ENCODE data around the gene LSM14A.
"Not testable (repeated sequence)": the region's sequence is repeated elsewhere in the genome, so short reads cannot be mapped to it uniquely, and the experiment has no call there.

Gene LSM14A

GRCh38 chr19:34232566-34233481 is 60.5 kb downstream of the LSM14A start:
- peak; percentile 87 for DNase-seq

GRCh38 chr19:34235425-34235940 is 63.2 kb downstream of the LSM14A start:
- DNase-seq: no peak

DNA sequence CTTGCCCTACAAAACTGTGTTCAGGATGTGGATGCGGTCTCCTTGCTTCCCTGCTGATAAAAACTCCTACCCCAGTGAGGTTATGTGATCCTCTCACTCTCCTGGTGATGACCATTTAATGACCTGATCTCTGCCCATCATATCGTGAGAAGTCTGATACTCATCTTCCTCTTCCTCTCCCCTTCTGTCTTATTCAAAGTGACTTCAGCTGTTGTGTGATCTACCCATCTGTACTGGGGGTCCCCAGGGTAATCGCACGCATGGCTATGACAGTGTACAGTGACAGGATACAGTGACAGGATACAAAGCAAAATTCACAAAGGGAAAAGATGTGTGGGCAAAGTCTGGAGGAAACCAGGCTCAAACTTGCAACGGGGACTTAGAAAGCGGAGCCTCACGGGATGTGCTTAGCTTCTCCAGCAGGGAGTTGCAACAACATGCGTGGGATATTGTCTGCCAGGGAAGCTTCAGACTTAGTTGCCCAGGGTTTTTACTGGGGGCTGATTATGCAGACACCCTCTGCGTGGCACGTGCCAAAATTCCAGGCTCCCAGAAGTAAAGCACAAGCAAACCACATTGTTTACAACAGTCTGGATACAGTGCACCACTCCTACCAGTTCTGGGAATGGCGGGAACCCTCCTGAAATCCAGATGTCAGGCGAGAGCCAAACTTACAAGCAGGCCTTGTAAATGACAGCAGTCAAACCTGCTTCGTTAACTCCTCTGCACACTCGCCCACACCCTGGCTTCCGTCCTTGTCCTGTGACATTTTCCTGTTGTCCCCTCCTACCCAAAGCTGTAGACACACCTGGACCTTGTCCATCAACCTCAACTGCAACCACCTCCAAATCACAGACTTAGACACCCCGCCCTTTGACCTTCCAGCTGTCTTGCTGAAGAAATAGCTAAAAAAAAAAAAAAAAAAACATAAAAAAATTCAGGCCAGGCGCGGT is 64.0 kb downstream of the LSM14A start:
- no peak for DNase-seq

- DNase-seq: no peak
Measured at GRCh38 chr19:34237283-34237682, 65.0 kb downstream of the LSM14A start.

DNA sequence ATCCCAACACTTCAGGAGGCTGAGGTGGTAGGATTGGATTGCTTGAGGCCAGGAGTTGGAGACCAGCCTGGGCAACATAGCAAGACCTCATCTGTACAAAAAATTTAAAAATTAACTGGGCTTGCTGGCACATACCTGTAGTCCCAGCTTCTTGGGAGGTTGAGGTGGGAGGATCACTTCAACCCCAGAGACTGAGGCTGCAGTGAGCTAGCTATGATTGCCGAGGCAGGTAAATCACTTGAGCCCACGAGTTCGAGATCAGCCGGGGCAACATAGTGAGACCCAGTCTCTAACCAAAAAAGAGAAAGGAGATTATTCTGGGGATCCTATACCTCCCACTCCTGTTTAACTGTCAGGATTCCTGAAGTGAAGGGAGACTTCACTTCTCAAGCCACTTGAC is 65.6 kb downstream of the LSM14A start:
- DNase-seq: no peak

- no peak for DNase-seq
Measured at GRCh38 chr19:34241513-34242337, 69.4 kb downstream of the LSM14A start.

- DNase-seq: not testable (repeated sequence)
Measured at GRCh38 chr19:34243138-34243875, 71.0 kb downstream of the LSM14A start.

- no peak for DNase-seq
Measured at GRCh38 chr19:34243876-34244578, 71.7 kb downstream of the LSM14A start.

- no peak for DNase-seq
Measured at GRCh38 chr19:34244611-34245299, 72.5 kb downstream of the LSM14A start.

DNA sequence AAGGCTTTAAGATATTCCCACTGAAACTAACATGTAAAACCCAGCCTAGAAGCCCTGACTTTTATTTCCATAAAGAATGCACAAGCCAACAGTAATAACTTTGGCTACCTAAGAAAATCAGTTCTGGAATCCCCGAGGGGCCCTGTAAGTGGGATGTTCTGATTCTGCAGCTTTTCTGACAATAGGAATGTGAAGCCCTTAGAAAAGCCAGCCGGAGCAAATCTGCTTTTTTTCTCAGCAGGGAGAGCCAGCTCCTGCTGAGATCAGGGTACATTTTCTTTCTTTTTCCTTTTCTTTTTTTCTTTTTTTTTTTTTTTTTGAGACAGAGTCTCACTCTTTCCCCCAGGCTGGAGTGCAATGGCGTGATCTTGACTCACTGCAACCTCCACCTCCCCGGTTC is 74.0 kb downstream of the LSM14A start:
- no peak for DNase-seq

- DNase-seq: no peak
Measured at GRCh38 chr19:34248941-34249340, 76.6 kb downstream of the LSM14A start.

- not testable (repeated sequence) for DNase-seq
Measured at GRCh38 chr19:34253167-34253566, 80.9 kb downstream of the LSM14A start.

DNA sequence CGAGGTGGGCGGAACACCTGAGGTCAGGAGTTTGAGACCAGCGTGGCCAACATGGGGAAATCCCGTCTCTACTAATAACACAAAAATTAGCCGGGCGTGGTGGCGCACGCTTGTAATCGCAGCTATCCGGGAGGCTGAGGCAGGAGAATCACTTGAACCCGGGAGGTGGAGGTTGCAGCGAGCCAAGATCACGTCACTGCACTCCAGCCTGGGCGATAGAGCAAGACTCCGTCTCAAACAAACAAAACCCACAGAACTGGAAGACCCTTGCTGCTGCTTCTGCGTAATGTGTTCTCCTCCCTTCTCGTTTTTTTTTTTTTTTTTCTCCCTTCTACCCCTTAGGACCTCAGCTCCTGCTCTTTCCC is 81.4 kb downstream of the LSM14A start:
- DNase-seq: not testable (repeated sequence)

DNA sequence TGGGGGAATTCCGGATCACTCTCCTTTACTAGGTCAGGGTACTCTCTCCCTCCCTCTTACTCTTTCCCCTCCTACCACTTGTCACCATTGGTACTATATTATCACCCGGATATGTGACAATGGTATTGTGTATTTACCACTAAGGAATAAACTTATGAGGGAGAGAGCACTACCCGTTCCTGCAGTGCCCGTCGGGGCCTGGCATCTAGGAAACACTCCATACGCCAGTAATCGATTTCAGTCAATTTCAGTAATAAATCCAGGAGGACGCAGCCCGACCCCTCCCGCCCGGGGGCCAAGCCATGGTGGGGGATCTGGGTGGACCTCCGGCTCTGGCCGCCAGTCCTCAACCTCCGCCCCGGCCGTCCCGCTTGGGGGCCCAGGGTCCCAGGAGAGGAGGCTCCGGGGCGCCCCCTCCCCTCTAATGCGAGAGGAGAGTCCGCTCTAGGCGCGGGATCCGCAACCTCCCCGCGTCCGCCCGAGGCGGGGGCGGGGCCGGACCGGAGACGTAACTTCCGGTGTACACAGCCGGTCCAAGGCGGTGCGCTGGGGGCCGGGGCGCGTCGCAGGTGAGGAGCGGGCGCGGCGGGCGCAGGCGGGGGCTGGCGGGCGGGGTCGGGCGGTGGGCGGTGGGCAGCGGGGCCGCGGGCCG is 81.9 kb downstream of the LSM14A start, which contains the start of gene GARRE1:
GARRE1 (plus strand) TSS at position 509 of the 652 bp plus-strand sequence. CDS start 45,920 bp downstream, outside the sequence.
- no peak for DNase-seq

- no peak for DNase-seq
Measured at GRCh38 chr19:34254698-34255432, 82.6 kb downstream of the LSM14A start.

GRCh38 chr19:34255546-34255945 is 83.2 kb downstream of the LSM14A start:
- DNase-seq: no peak

DNA sequence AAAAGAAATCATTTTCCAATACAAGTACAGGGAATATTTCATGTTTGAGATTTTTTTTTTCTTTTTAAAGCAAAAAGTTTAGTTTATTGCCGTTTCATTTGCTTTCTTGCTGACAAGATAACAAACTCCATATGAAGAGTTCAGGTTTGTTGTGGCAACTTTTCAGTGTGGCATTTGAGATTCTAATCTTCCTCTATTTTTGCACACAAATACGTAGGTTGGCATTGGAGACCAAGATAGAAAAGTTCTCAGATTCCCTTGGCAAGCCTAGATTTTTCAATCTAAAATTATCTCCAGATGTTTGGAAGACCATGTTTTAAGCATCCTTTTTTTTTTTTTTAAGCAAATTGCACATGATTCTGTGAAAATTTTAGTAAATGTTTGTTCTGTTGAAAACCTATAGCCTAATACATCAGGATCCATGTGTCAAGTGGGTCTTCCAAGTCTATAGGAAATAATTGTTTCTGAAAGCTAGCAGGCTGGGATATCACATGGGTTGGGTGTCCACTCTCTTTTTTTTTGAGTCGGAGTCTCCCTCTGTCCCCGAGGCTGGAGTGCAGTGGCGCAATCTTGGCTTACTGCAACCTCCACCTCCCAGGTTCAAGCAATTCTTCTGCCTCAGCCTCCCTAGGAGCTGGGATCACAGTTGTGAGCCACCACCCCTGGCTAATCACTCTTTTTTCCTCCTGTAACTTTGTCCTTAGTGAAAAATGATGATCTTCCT is 84.7 kb downstream of the LSM14A start:
- no peak for DNase-seq

DNA sequence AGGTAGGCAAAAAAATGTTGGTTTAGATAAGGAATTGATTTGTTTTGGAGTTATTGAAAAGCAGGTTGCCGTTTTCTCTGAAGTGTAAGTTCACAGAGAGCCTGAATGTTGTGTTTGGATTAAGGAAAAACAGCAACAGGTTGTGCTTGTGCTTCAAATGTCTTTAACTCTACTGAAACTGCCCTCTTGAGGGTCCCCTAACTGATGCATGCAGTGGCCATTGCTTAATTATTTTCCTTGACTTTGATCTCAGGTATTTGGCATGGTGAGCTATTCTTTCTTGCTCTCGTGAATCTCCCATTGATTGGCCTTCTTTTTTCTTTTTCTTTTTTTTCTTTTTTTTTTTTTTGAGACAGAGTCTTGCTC is 85.2 kb downstream of the LSM14A start:
- DNase-seq: no peak

Data from kidney glomerular epithelial cell (primary cell).